MM.1S (cell line): ENCODE measurements around the gene RGS7.

ENCODE experiments used
- EZH2phosphoT487 ChIP-seq: fragments of 300-600 bp; sonication (generic); IDR thresholded peaks from 2 replicates; pipeline ENCODE4 v1.6.1; 2018; ENCODE audit warnings: antibody characterized with exemption, low read length
- TF ChIP-seq, protein P1 (sequence below): fragments of 300-600 bp; sonication (generic); IDR thresholded peaks from 2 replicates; pipeline ENCODE4 v1.5.1; 2016; ENCODE audit warnings: antibody characterized with exemption, low read length, mixed read lengths

DNA sequence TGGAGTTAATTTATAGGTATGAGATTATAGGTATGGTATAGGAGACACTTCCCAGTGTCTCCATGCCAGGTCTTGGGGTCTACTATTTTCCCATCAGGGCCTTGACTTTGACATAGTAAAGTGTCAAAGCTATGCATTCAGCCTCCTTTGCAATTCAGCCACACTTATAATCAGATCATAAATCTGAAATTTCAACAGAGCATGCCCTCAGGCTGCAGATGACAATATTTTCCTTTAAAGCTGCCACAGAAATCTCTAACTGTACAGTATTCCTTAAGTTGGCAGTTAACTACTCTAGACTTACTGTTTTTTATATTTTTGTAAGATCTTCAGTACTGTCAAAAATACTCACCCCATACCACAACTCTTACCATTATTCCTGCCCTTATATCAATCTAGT is 30.2 kb upstream of the RGS7 start:
- TF ChIP-seq, protein P1, sequence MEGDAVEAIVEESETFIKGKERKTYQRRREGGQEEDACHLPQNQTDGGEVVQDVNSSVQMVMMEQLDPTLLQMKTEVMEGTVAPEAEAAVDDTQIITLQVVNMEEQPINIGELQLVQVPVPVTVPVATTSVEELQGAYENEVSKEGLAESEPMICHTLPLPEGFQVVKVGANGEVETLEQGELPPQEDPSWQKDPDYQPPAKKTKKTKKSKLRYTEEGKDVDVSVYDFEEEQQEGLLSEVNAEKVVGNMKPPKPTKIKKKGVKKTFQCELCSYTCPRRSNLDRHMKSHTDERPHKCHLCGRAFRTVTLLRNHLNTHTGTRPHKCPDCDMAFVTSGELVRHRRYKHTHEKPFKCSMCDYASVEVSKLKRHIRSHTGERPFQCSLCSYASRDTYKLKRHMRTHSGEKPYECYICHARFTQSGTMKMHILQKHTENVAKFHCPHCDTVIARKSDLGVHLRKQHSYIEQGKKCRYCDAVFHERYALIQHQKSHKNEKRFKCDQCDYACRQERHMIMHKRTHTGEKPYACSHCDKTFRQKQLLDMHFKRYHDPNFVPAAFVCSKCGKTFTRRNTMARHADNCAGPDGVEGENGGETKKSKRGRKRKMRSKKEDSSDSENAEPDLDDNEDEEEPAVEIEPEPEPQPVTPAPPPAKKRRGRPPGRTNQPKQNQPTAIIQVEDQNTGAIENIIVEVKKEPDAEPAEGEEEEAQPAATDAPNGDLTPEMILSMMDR = no peak
- no peak for TF ChIP-seq EZH2phosphoT487
